HG03575 (cell line): ENCODE measurements around the gene HOATZ.

Experiments
- ATAC-seq: cut with Tn5 transposase; IDR thresholded peaks from one replicate; pipeline ENCODE4 v1.9.1; 2021; ENCODE audit not compliant: unreplicated experiment, insufficient number of reproducible peaks, low FRiP score; ENCODE audit errors: extremely low read depth

Gene HOATZ

GRCh38 chr11:111541254-111542061 is 26.9 kb downstream of the HOATZ start:
- no peak for ATAC-seq

- ATAC-seq = no peak
Observed at GRCh38 chr11:111542606-111543275, 28.2 kb downstream of the HOATZ start.

GRCh38 chr11:111548525-111548924 is 33.9 kb downstream of the HOATZ start:
- ATAC-seq = no peak

GRCh38 chr11:111549196-111549868 is 34.8 kb downstream of the HOATZ start:
- ATAC-seq = no peak

GRCh38 chr11:111549869-111550203 is 35.3 kb downstream of the HOATZ start:
- ATAC-seq = no peak

- no peak for ATAC-seq
Observed at GRCh38 chr11:111550258-111550657, 35.7 kb downstream of the HOATZ start.

GRCh38 chr11:111554532-111554931 is 40.0 kb downstream of the HOATZ start:
- no peak for ATAC-seq

- no peak for ATAC-seq
Observed at GRCh38 chr11:111555255-111555654, 40.7 kb downstream of the HOATZ start.

- ATAC-seq = no peak
Observed at GRCh38 chr11:111557425-111558111, 43.0 kb downstream of the HOATZ start.

- ATAC-seq = no peak
Observed at GRCh38 chr11:111559800-111560464, 45.4 kb downstream of the HOATZ start.

GRCh38 chr11:111560800-111561199 is 46.2 kb downstream of the HOATZ start:
- ATAC-seq = no peak

- ATAC-seq = no peak
Observed at GRCh38 chr11:111561306-111561705, 46.7 kb downstream of the HOATZ start.

- no peak for ATAC-seq
Observed at GRCh38 chr11:111561791-111562325, 47.3 kb downstream of the HOATZ start.

GRCh38 chr11:111562692-111563389 is 48.3 kb downstream of the HOATZ start:
- ATAC-seq = no peak

- no peak for ATAC-seq
Observed at GRCh38 chr11:111565114-111565720, 50.6 kb downstream of the HOATZ start.

GRCh38 chr11:111566324-111566723 is 51.7 kb downstream of the HOATZ start:
- no peak for ATAC-seq

GRCh38 chr11:111569476-111569875 is 54.9 kb downstream of the HOATZ start:
- ATAC-seq = no peak

- no peak for ATAC-seq
Observed at GRCh38 chr11:111570796-111571195, 56.2 kb downstream of the HOATZ start.
